T-helper 1 cell treated with Interleukin-12 subunit alpha and Interleukin-12 subunit beta and Interleukin-4 antibody, amounts not matched to agents 30 ng/mL and 1 ng/mL, for 36 hours (primary cell): ENCODE data around the gene CITED1. TPM values are rescaled to one million over a fixed set of nuclear protein-coding genes. Genes with fewer than 3 reads are reported as not detected.

Experiments used
- intact Hi-C: fragments of 100-400 bp; cut with micrococcal nuclease; formaldehyde crosslinking; loops from one replicate; pipeline ENCODE4 v1.15.1; 2024
- total RNA-seq: library from RNA; stranded (reverse); gene quantifications from 2 replicates; pipeline ENCODE4 v1.2.3, GENCODE V29; 2022

The CITED1 gene
- total RNA-seq, 1 donor from 2014 or later, result not detected

DNA sequence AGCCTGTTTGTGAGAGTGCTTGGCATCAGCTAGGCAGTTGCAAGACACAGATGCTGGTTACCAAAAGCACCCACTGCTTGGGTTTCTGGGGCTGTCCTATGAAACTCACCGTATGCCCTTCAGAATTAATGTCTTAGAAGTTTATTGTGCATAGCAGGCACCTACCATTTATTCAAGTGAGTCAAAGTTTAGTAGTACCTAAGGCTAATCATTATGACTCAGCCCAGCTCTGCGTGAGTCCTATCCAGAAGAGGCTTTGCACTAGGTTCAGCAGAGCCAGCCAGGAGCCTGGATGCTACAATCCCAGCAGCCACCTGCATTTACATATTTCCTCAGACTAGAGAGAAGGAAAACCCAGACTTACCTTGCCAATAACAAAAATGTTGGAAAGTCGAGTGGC lies 32.8 kb downstream of the CITED1 start:
- intact Hi-C loops, result no loop called here

DNA sequence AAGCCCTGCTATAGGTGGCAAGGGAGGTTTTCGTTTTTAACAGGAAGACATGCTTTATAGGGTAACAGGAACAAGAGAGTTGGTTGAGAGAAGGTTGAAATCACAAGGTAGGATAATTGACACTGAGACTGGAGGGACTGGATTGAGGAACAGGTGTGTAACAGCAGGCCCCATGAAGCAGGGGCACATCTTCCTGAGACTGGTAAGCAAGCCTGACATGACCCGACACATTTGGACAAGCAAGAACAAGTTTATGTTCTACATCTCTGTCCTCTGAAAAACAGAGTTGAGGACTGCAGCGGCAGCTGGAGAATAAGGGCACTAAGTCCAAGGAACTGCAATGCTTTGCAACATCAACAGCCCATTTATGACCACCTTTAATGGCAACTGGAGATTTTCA lies 33.9 kb downstream of the CITED1 start:
- intact Hi-C loops, result no loop called here

DNA sequence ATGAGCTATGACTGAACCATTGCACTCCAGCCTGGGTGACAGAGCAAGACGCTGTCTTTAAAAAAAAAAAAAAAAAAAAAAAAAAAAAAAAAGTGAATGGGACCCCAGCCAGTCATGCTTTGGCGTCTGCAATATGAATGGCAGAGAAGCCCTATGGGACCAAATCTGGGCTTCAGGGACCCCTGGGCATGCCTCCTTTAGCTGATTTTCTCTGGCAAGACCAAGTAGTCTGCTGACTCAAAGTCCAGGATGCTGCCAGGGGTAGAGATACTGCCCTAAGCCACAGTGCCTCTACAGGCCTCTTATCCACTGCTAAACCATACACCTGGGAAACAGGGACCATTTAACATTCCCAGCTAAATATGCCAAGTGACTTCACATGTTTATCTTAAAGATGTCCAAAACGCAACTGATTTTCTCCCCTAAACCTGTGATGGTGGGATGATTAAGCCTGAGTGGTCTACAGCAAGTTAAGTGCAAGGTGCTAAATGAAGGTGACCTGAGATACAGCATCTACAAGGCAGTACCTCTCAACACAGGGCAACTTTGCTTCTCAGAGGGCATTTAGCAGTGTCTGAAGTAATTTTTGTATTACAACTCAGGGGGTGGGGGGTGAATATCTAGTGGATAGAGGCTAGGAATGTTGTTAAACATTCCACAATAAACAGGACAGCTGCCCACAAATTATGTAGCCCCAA lies 34.5 kb downstream of the CITED1 start:
- intact Hi-C loops, result no loop called here

DNA sequence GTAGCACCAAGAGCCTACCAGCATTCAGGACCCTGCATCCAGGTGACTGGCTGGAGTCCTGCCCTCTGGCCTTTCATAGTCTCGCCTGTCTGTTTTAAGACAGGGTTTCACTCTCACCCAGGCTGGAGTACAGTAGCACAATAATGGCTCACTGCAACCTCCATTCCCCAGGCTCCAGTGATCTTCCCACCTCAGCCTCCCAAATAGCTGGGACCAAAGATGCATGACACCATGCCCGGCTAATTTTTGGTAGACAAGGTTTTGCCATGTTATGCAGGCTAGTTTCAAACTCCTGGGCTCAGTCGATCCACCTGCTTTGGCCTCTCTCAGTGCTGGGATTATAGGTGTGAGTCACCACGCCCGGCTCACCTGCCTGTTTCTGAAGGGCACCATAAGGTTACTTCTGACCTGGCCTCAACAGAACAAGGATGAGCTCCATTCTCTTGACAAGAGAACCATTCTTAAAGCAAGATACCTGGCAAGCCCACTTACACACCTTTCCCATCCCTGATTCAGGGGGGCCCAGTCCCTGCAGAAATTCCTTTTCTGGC lies 35.3 kb downstream of the CITED1 start:
- intact Hi-C loops, result no loop called here

DNA sequence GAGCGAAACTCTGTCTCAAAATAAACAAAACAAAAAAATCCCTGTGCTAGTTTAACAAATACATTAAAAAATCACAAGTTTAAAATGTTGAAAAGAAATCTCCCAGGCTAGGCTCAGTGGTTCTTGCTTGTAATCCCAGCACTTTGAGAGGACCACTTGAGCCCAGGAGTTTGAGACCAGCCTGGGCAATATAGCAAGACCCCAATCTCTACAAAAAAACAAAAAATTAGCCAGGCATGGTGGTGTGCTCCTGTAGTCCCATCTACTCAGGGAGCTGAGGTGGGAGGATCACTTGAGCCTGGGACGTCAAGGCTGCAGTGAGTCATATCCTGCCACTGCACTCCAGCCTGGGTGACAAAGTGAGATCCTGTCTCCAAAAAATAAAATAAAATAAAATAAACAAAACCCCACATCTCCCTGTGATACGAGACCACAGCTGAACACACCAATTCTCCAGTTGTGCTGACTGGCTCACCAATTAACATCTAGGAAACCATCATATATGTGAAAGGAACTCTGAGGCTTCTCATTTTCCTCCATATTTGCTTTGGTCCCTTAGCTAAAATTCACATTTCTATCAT lies 36.0 kb downstream of the CITED1 start:
- intact Hi-C loops, result no loop called here

DNA sequence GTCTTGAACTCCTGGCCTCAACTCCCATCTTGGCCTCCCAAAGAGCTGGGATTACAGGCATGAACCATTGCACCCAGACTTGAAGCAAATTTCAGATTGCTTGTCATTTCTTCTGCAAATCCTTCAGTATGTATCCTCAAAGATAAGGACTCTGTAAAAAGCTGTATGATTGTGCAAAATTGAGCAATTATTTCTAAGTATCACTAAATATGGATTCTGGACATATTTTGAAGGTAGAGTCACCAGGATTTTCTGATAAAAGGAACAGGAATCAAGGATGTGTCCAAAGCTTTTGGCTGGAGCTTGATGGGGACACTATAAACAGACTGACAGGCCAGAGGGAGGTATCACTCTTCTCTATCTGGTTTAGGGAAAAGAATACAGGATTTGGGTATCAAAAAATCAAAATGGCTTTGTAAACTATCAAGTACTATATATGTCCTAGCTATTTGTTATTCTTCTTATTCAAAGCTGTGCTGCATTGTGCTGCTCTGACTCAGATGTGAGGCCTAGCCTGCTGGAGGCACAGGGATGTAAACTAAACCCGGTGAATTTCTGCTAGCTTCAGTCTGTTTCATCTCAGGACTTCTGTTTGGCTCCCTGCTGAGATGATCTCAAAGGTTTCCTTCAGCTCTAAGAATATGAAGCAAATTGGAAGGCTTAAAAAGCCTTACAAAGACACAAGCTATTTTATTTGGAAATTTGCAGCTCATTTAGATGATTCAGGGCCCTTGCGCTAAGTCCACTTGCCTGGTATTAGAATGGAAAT lies 36.9 kb downstream of the CITED1 start:
- intact Hi-C loops, result no loop called here

DNA sequence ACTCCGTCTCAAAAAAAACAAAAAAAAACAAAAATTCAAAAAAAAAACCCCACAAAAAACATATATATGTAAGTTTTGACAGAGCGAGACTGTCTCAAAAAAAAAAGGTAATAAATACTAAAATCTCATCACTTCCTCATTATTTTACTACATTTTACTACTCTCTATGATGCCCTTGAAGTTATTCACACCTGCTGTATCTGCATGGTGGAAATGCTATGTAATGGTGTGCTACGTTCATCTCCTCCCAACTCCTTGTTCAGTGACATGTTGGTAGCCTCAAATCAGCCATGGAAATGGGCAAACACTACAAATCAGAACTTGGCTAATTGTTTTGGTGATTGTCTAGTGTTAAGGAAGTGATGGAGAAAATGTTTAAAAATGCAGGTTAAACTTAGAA lies 40.5 kb downstream of the CITED1 start:
- intact Hi-C loops, result no loop called here

DNA sequence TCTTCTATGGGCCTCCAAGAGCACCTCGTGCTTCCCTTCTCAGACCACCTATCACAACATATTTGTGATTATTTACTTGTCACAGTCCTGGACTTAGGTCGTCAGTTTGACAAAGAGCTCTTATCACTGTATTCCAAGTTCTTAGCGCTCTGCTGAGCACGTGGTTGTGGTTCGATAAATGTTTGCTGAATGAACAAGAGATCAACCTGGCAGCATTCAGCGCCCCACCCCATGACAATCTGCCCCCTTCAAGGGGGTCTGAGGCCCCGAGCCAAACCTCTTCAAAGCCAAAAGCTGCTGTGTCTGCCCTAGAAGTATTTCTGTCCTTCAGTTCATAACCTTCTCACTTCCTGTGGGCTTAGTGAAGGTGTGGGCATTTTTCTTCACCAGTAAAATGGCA lies 43.6 kb downstream of the CITED1 start:
- intact Hi-C loops, result no loop called here

DNA sequence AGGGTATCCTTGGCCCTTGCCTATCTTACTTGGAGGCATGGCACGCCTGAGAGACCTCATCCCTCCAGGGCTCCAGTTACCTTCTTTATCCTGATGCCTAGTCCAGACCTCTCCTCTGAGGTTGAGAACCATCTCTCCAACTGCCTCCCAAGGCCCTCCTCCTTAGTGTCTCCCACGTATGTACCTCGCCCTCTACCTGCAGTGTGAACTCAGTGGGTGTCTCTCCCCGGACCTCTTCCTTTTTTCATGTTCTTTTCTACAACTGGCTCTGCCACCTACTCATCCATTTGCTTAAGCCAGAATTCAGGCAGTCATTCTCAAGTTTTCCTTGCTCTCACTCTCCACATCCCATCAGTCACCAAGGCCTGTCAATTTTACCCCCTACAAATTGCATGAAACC lies 45.3 kb downstream of the CITED1 start:
- intact Hi-C loops, result no loop called here

DNA sequence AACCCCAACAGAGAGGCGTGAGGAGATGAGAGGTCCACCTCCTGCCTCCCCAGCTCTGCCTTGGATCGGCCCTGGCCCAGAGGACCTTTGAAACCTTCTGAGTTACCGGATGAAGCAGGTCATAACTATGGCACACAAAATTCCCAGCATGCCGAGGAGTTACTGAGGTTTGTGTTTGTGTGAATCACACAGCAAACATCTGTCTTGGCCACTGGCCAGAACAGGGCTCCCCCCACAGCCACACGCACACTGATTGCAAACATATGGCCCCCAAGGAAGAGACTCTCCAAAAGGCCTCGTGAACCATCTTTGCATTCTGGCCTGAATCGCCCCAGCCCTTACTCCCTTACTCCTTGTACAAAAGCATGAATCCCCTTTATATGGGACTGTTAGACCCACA lies 47.5 kb downstream of the CITED1 start:
- intact Hi-C loops, result no loop called here

DNA sequence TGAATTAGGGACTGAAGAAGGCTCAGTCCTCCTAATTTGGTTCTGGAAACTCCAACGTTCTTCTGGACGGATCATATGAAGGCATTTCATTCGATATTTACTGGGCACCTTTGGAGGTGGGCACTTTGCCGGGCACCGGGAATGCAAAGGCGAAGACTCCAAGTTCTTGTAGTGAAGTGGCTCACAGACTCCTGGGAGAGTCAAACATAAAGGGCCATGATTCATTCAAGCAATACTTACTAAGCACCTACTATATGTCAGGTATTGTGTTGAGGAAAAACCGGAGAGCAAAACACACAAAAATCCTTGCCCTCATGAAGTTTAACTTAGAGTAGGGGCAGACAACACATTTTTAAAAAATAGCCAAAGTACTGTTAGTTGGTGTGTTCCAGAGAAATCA lies 49.9 kb downstream of the CITED1 start:
- intact Hi-C loops, result no loop called here

DNA sequence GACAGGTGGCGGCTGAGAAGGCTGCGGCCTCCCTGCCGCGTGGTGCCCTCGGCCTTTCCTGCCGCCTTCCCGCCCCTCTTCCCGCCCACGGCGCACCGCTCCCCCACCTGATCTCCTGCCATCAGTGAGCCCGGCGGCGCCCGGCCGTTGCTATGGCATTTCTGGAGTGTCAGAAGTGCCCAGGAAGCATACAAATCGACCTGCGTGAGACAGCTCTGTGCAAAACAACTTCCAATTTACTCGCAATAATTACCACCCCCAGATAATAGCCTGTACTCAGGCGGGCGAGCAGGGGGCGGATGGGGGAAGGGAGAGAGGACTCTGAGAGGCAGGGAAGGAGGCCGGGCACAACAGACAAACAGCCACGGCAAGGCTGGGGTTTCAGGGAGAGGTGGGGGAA lies 50.3 kb downstream of the CITED1 start:
- intact Hi-C loops, result no loop called here

DNA sequence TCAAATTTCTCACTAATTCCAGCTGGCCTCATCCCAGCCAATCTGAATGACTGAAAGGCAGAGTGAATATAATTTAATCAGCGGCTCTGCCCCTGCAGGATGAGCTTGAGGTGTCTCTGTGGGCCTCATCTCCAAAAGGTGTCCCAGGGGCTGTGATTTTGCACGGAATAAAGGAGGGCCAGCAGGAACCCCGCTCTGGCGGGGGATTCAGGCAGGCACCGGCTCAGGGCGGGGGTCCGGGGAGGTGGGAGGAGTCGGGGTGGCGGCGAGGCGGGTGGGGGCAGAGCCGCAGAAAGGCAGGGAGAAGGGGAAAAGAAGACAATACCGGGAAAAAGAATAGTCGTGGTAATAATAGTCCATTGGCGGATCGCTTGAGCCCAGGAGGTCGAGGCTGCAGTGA lies 50.9 kb downstream of the CITED1 start:
- intact Hi-C loops, result no loop called here

DNA sequence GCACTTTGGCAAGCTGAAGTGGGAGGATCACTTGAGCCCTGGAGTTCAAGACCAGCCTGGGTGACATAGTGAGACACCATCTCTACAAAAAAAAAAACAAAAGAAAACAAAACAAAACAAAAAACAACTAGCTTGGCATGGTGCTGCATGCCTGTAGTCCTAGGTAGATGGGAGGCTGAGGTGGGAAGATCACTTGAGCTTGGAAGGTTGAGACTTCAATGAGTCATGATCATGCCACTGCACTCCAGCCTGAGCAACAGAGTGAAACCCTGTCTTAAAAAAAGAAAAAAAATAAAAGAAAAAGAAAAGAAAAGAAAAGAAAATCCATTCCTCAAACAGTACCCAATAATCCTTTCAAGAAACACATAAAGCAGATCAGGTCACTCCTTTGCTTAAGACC lies 52.0 kb downstream of the CITED1 start:
- intact Hi-C loops, result no loop called here

Other genes starting within 250 kb of the CITED1 start
- 0.07 and 0.10 TPM in 2 replicates for gene RTL5, start 174.0 kb downstream of the CITED1 start, total RNA-seq
- 13.0 and 14.3 TPM in 2 replicates for gene PIN4, start 124.2 kb downstream of the CITED1 start, total RNA-seq
- gene ERCC6L, start 66.9 kb downstream of the CITED1 start, total RNA-seq, result 6.5 and 7.1 TPM in 2 replicates
- 822 and 846 TPM in 2 replicates for gene RPS4X, start 28.7 kb downstream of the CITED1 start, total RNA-seq